Activated CD4-positive, alpha-beta T cell treated with anti-CD3 and anti-CD28 coated beads, Interleukin-2, amount 50 U/mL, for 24 hours (primary cell): Measurements from ENCODE around the gene ABTB2.

Source experiments
- DNase-seq, 2 donors: peaks; one replicate each; pipeline ENCODE4 v3.0.0-alpha.2; 2020; ENCODE audit warnings: low read depth in 1 of 2, low spot score in 1 of 2

ABTB2 gene

GRCh38 chr11:34155057-34155756, 202.6 kb downstream of the ABTB2 start:
- no peak for DNase-seq

- no peak for DNase-seq
Observed at GRCh38 chr11:34154059-34154875, 203.5 kb downstream of the ABTB2 start.

GRCh38 chr11:34151916-34152845, 205.6 kb downstream of the ABTB2 start:
- DNase-seq = no peak

- no peak for DNase-seq
Observed at GRCh38 chr11:34151166-34151565, 206.6 kb downstream of the ABTB2 start.

DNA sequence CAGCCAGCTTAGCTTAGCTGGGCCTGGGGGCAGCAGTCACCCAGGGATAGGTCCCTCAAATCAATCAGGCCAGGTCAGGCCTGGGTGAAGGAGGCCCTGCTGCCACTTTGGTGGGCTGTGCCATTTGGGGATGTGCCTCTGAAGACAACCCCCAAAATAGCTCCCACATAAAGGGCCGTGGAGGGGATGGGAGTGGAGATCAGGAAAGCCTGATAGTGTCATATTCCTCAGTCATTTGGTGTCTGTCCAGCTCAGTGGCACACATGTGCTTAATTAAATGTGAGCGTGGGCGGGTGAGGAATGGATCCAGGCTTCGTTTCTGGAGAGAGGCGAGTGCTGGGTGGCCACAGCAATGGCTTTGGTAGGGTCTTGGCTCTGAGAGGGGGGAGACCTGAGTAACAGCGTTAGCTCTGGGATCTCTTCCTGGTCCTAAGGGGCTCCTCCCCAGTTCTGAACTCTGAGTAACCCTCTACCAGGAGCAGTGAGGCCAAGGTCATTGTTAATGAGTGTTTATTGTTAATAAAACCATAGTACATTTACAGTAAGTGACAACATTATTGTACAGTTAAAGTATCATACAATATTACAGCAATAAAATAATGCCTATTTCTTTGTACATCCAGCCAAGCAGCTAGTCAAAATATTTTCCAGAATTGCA, 207.2 kb downstream of the ABTB2 start:
- no peak for DNase-seq

GRCh38 chr11:34149786-34150185, 208.0 kb downstream of the ABTB2 start:
- DNase-seq = no peak

- DNase-seq = no peak
Observed at GRCh38 chr11:34149274-34149673, 208.5 kb downstream of the ABTB2 start.

DNA sequence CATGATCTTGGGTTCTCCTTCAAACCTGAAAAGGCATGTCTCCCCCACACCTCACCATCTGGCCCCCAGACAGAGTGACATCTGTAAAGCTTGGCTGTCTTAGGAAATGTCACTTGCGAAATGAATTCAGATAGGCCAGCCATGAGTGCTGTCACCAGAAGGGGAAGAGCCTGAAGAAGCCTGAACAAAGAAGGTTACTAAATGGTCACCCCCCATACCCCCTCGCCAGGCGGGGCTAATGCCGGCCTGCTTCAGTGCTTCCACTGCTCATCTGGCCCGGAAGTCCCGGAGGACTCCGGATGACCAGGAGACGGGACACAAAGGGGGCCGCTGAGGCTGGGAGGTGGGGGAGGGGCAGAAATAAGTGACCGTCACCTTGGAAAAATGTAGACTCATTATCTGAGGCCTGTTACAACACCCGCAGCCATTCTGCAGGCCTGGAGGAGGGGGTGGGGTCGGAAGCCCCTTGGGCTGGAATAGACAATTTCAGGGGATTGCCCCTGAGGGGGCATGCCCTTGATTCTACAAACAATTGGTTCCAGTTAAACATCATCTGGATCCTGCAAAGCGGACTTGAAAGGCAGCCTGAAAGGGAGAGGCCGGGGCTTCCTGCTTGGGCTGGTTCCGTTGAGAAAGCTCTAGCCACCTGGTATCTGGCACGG, 209.2 kb downstream of the ABTB2 start:
- DNase-seq = no peak

DNA sequence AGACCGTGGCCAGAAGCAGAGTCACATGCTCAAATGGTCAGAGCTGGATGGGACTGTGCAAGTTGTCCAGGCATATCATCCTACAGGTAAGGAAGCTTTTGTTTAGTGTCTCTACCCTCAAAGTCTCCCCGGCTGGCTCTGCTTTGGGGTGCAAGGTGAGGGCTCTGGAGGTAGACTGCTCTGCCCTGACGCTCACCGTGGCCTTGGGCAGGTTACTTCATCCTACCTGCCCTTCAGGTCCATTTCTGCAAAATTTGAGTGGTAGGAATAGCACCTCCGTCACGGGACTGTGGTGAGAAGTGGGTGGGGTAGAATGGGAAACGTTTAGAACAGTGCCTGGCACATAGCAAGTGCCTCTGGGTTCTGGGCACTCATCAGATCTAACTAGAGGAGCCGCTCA, 210.2 kb downstream of the ABTB2 start:
- DNase-seq = no peak

- no peak for DNase-seq
Observed at GRCh38 chr11:34146866-34147265, 210.9 kb downstream of the ABTB2 start.

DNA sequence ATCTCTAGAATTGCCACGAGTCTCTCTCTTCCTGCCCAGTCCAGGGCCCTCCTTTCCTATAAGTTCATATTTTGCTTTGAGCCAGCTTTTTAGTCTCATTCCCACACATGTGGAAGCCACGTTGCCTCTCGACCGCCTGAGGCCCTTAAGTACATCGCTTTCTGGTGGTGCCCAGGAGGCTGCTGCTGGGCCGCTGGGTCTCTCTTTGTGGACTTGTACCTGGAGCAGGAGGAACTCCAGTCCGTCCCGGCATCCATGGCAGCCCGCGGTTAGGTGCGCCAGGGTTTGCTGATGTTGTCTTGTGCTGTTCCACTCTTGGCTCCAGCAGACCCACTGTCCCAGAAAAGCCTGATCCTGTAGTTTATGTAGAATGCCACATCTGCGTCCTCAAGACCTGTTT, 211.4 kb downstream of the ABTB2 start:
- DNase-seq = no peak

DNA sequence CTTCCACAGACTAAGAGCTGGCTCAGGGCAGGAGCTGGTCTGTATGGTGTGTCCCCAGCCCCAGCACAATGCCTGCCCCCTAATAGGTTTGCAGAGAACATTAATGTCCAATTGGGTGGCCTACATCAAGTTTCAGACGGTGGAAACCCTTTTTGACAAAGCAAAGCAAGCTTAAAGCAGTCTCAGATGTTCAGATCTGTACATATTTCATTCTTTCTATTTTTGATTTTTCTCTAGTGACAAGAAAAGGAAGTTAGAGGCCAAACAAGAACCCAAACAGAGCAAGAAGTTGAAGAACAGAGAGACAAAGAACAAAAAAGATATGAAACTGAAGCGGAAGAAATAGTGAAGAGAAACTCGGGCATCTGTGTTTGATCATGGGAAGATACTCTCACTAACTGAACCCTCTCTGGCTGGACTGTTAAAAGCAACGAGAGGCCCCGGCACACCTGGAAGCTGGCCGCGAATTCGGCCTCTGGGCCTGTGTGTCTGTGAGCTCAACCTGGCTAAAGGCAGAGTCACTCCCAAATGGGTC, 211.9 kb downstream of the ABTB2 start:
- DNase-seq = no peak

- no peak for DNase-seq
Observed at GRCh38 chr11:34145073-34145472, 212.7 kb downstream of the ABTB2 start.

- DNase-seq = no peak
Observed at GRCh38 chr11:34143048-34143447, 214.8 kb downstream of the ABTB2 start.

DNA sequence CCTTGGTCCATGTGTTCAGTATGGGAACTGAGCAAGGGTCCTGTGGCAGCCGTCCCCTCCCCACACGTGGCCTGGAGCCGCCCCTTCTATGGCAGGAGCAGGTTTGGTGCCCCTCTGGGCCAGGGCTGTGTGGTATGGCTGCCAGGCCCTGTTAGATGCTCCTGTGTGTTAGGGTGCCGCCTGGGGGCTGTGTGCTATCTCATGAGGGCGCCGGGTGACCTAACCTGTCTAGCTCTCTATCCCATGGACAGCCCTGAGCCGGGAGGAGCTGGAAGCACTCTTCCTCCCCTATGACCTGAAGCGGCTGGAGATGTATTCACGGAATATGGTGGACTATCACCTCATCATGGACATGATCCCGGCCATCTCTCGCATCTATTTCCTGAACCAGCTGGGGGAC, 217.7 kb downstream of the ABTB2 start:
- no peak for DNase-seq

- no peak for DNase-seq
Observed at GRCh38 chr11:34139346-34139745, 218.5 kb downstream of the ABTB2 start.

DNA sequence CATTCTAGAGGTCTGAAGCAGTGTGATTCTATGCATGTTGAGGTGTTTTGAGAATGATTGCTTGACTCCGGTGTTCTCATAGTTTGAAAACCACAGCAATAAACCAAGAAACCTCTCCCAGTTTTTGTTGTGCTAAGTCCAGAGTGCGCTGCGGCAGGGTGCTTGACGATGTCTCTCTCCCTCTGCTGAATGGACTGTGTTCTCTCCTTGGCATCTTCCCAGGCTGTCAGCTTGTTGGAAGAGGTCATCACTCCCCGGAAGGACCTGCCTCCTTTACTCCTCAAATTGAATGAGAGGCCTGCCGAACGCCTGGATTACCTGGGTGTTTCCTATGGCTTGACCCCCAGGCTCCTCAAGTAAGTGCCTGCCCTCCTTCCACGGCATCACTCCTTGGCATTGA, 221.4 kb downstream of the ABTB2 start:
- DNase-seq = no peak

GRCh38 chr11:34135439-34135838, 222.4 kb downstream of the ABTB2 start:
- DNase-seq = no peak

DNA sequence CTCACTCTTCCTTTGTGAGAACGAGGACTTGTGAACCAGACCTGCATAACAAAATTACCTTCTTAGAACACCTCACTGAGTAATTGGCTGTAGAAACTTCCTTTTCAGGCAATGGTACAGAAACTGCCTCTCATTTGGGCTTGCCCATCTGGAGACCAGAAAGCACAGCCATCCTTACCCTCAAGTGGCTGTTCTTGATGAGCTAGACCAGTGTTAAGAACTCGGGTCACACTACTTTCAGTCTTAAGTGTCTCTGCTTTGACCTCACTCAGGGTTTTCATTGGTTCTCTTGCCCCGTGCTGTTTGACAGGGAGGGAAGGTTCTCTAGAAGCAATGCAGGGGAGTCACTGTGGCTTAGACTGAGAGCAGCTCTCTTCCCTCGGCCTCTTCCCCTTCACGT, 223.0 kb downstream of the ABTB2 start:
- no peak for DNase-seq

GRCh38 chr11:34132261-34132965, 225.4 kb downstream of the ABTB2 start:
- DNase-seq = no peak
